Liver (tissue), 9 donors: ENCODE data around the gene NEBL. TPM values are rescaled to one million over a fixed set of nuclear protein-coding genes. Genes with fewer than 3 reads are reported as not detected.

Experiments used
- DNase-seq: peaks from one replicate; pipeline ENCODE4 v3.0.0-alpha.2; 2017; ENCODE audit warnings: low spot score
- H3K27ac ChIP-seq, 2 donors: one replicate each; pipeline ENCODE4 v1.7.0; 2013; ENCODE audit warnings: inconsistent platforms in 2 of 2, low read length in 2 of 2, control low read depth in 1 of 2, low read depth in 1 of 2, mild to moderate bottlenecking in 1 of 2
- H3K27me3 ChIP-seq, 4 donors: one replicate each; pipeline versions ENCODE4 v1.6.1 to v1.7.0; 2013; ENCODE audit warnings: low read length in 3 of 4, inconsistent platforms in 1 of 4, mild to moderate bottlenecking in 1 of 4, moderate library complexity in 1 of 4; ENCODE audit not compliant: control insufficient read depth in 4 of 4, insufficient read depth in 4 of 4
- H3K36me3 ChIP-seq, 4 donors: one replicate each; pipeline versions ENCODE4 v1.6.1 to v1.7.0; 2013; ENCODE audit warnings: low read length in 3 of 4, mild to moderate bottlenecking in 3 of 4, low read depth in 1 of 4, moderate library complexity in 1 of 4; ENCODE audit not compliant: control insufficient read depth in 4 of 4, insufficient read depth in 3 of 4
- H3K4me1 ChIP-seq, 4 donors: one replicate each; pipeline versions ENCODE4 v1.6.1 to v1.7.0; 2013; ENCODE audit warnings: low read length in 3 of 4, mild to moderate bottlenecking in 3 of 4, moderate library complexity in 1 of 4; ENCODE audit not compliant: control insufficient read depth in 4 of 4, insufficient read depth in 4 of 4
- H3K4me3 ChIP-seq, 3 donors: one replicate each; pipeline versions ENCODE4 v1.6.1 to v1.7.0; 2013; ENCODE audit warnings: low read length in 3 of 3, control low read depth in 1 of 3, low read depth in 1 of 3, mild to moderate bottlenecking in 1 of 3
- H3K9ac ChIP-seq, 2 donors: one replicate each; pipeline ENCODE4 v1.7.0; 2013; ENCODE audit warnings: low read length in 2 of 2, mild to moderate bottlenecking in 2 of 2, moderate library complexity in 2 of 2, control low read depth in 1 of 2, low read depth in 1 of 2
- H3K9me3 ChIP-seq, 4 donors: one replicate each; pipeline versions ENCODE4 v1.6.1 to v1.7.0; 2013; ENCODE audit warnings: low read length in 3 of 4; ENCODE audit not compliant: control insufficient read depth in 4 of 4
- ATF3 ChIP-seq: IDR thresholded peaks from 2 replicates; pipeline ENCODE4 v1.6.1; 2016; ENCODE audit warnings: antibody characterized with exemption
- CTCF ChIP-seq: fragments of 150-350 bp; IDR thresholded peaks from 2 replicates; pipeline ENCODE4 v1.5.1; 2017; ENCODE audit warnings: improper control_type of control experiment, low read depth, low read length; ENCODE audit not compliant: missing input control
- EGR1 ChIP-seq, 2 donors: IDR thresholded peaks; 2 replicates each; pipeline ENCODE4 v1.6.1; 2016 to 2018; ENCODE audit warnings: antibody characterized with exemption in 2 of 2, low read depth in 2 of 2
- FOXA1 ChIP-seq: IDR thresholded peaks from 2 replicates; pipeline ENCODE4 v1.6.1; 2016; ENCODE audit warnings: antibody characterized with exemption
- FOXA2 ChIP-seq: IDR thresholded peaks from 2 replicates; pipeline ENCODE4 v1.6.1; 2016; ENCODE audit warnings: antibody characterized with exemption
- GABPA ChIP-seq, 2 donors: IDR thresholded peaks in 1 of 2; conservative IDR thresholded peaks in 1 of 2; 2 replicates each; pipeline ENCODE4 v1.6.1; 2016; ENCODE audit warnings: antibody characterized with exemption in 2 of 2, mild to moderate bottlenecking in 1 of 2, moderate library complexity in 1 of 2
- HNF4A ChIP-seq, 2 donors: conservative IDR thresholded peaks; 2 replicates each; pipeline ENCODE4 v1.6.1; 2016; ENCODE audit warnings: antibody characterized with exemption in 2 of 2, mild to moderate bottlenecking in 2 of 2
- HNF4G ChIP-seq: IDR thresholded peaks from 2 replicates; pipeline ENCODE4 v1.6.1; 2016; ENCODE audit warnings: antibody characterized with exemption
- JUND ChIP-seq, 2 donors: IDR thresholded peaks; 2 replicates each; pipeline ENCODE4 v1.6.1; 2016; ENCODE audit warnings: antibody characterized with exemption in 2 of 2
- MAX ChIP-seq: IDR thresholded peaks from 2 replicates; pipeline ENCODE4 v1.6.1; 2016; ENCODE audit warnings: antibody characterized with exemption
- NR2F2 ChIP-seq: IDR thresholded peaks from 2 replicates; pipeline ENCODE4 v1.6.1; 2016; ENCODE audit warnings: antibody characterized with exemption
- RAD21 ChIP-seq, 2 donors: IDR thresholded peaks; 2 replicates each; pipeline ENCODE4 v1.6.1; 2016; ENCODE audit warnings: antibody characterized with exemption in 2 of 2, mild to moderate bottlenecking in 2 of 2
- REST ChIP-seq: IDR thresholded peaks from 2 replicates; pipeline ENCODE4 v1.6.1; 2016; ENCODE audit warnings: antibody characterized with exemption, mild to moderate bottlenecking
- RXRA ChIP-seq, 2 donors: IDR thresholded peaks; 2 replicates each; pipeline ENCODE4 v1.6.1; 2017 to 2018; ENCODE audit warnings: antibody characterized with exemption in 2 of 2, mild to moderate bottlenecking in 1 of 2
- SP1 ChIP-seq: IDR thresholded peaks from 2 replicates; pipeline ENCODE4 v1.6.1; 2018; ENCODE audit warnings: antibody characterized with exemption, mild to moderate bottlenecking
- TAF1 ChIP-seq: conservative IDR thresholded peaks from 2 replicates; pipeline ENCODE4 v1.6.1; 2016; ENCODE audit warnings: antibody characterized with exemption, mild to moderate bottlenecking
- YY1 ChIP-seq: IDR thresholded peaks from 2 replicates; pipeline ENCODE4 v1.6.1; 2016; ENCODE audit warnings: antibody characterized with exemption, mild to moderate bottlenecking
- ZBTB33 ChIP-seq: IDR thresholded peaks from 2 replicates; pipeline ENCODE4 v1.6.1; 2016; ENCODE audit warnings: antibody characterized with exemption
- WGBS: extraction: QIAGEN DNeasy Blood & Tissue Kit; methylation state at CpG from one replicate; pipeline ENCODE4 v1.1.7; 2013; 5-methylcytosine and 5-hydroxymethylcytosine counted together
- polyA plus RNA-seq, 2 donors: library from polyadenylated mRNA; stranded (reverse) in 1 of 2; unstranded in 1 of 2; fragments of 200-250 nt in 1 of 2; fragments of >200 nt in 1 of 2; fragmentation: Nextera tagmentation in 1 of 2; extraction: Ambion mirVana in 1 of 2; gene quantifications; one replicate each; pipeline versions ENCODE4 v1.2.1 to v1.2.3, GENCODE V29; 2013 to 2015
- total RNA-seq, 2 donors: library from RNA; depleted of rRNA; stranded (reverse); fragments of >200 nt; gene quantifications; one replicate each; pipeline ENCODE4 v1.2.3, GENCODE V29; 2014
- donor health status: healthy.
- donor health status: healthy.
- donor health status: healthy.
- donor health status: healthy.
- donor health status: healthy.

Gene NEBL
- total and polyA plus RNA-seq, 4 donors: 0.22 to 1.8 (median 0.81) TPM

- Histone ChIP-seq H3K9me3 (no peaks in the 10 kb centered on the region), H3K9ac (no peak overlapping the region), H3K27me3 (no peaks in the 10 kb centered on the region), H3K4me1 (no peaks in the 10 kb centered on the region), H3K27ac (no peak overlapping the region), H3K4me3 (no peak overlapping the region), H3K36me3 (no peaks in the 10 kb centered on the region)
- WGBS: 83% methylated on average over 6 of the region's 6 CpGs
- DNase-seq: no peak
- TF ChIP-seq MAX (no peak), EGR1 (IDR thresholded peaks at IDR 0.05; ENCODE audit: low read depth in 2 of 2) (no peak), RXRA (IDR thresholded peaks at IDR 0.05) (no peak), HNF4G (no peak), HNF4A (conservative IDR thresholded peaks at IDR 0.05) (no peak), JUND (IDR thresholded peaks at IDR 0.05) (no peak), NR2F2 (no peak), FOXA1 (no peak), REST (no peak), RAD21 (IDR thresholded peaks at IDR 0.05) (no peak), YY1 (no peak), SP1 (no peak)
These were observed 157.0 kb downstream of the NEBL start for GRCh38 chr10:20740120-20740519.

GRCh38 chr10:20737107-20737506 is 160.0 kb downstream of the NEBL start:
- no peaks in the 10 kb centered on the region for H3K9me3 ChIP-seq
- no peak overlapping the region for H3K27ac ChIP-seq
- WGBS: 65% methylated on average over 6 of the region's 6 CpGs
- TF ChIP-seq TAF1: no peak
- TF ChIP-seq RXRA (IDR thresholded peaks at IDR 0.05): no peak
- TF ChIP-seq NR2F2: no peak
- no peak for TF ChIP-seq RAD21 (IDR thresholded peaks at IDR 0.05)
- TF ChIP-seq ZBTB33: no peak
- TF ChIP-seq MAX: no peak
- no peak for TF ChIP-seq YY1
- TF ChIP-seq FOXA2: no peak
- TF ChIP-seq EGR1 (IDR thresholded peaks at IDR 0.05; ENCODE audit: low read depth in 2 of 2): no peak
- no peak for TF ChIP-seq JUND (IDR thresholded peaks at IDR 0.05)
- no peak for TF ChIP-seq HNF4G
- no peak for TF ChIP-seq FOXA1
- TF ChIP-seq SP1: no peak
- no peak for TF ChIP-seq REST
- TF ChIP-seq ATF3: no peak
- no peak for TF ChIP-seq GABPA (IDR thresholded peaks at IDR 0.05 in 1 of 2, conservative IDR thresholded peaks at IDR 0.05 in 1 of 2)
- TF ChIP-seq CTCF: no peak
- no peak overlapping the region for H3K4me3 ChIP-seq
- DNase-seq: no peak
- no peaks in the 10 kb centered on the region for H3K4me1 ChIP-seq
- H3K36me3 ChIP-seq: no peaks in the 10 kb centered on the region
- H3K9ac ChIP-seq: no peak overlapping the region
- H3K27me3 ChIP-seq: no peaks in the 10 kb centered on the region
